Parathyroid adenoma (tissue), 2 donors: ENCODE measurements around the gene ABTB2.

Experiments
- H2AFZ ChIP-seq: fragments of 300-600 bp; sonication (generic); one replicate; pipeline ENCODE4 v1.7.0; 2017; ENCODE audit warnings: antibody characterized with exemption, mild to moderate bottlenecking
- H3K27ac ChIP-seq: fragments of 300-600 bp; sonication (generic); one replicate; pipeline ENCODE4 v1.7.0; 2017
- H3K27me3 ChIP-seq: fragments of 300-600 bp; sonication (generic); one replicate; pipeline ENCODE4 v1.7.0; 2017; ENCODE audit warnings: low read length; ENCODE audit not compliant: control insufficient read depth, insufficient read depth
- H3K36me3 ChIP-seq: fragments of 300-600 bp; sonication (generic); one replicate; pipeline ENCODE4 v1.7.0; 2017; ENCODE audit warnings: low read length; ENCODE audit not compliant: control insufficient read depth, insufficient read depth
- H3K4me1 ChIP-seq: fragments of 300-600 bp; sonication (generic); one replicate; pipeline ENCODE4 v1.7.0; 2017; ENCODE audit warnings: control low read depth
- H3K4me2 ChIP-seq: fragments of 300-600 bp; sonication (generic); one replicate; pipeline ENCODE4 v1.7.0; 2017; ENCODE audit warnings: low read length
- H3K4me3 ChIP-seq: fragments of 300-600 bp; sonication (generic); one replicate; pipeline ENCODE4 v1.7.0; 2017; ENCODE audit warnings: low read depth, low read length
- H3K79me2 ChIP-seq: fragments of 300-600 bp; sonication (generic); one replicate; pipeline ENCODE4 v1.7.0; 2017; ENCODE audit warnings: control low read depth
- H3K9ac ChIP-seq: fragments of 300-600 bp; sonication (generic); one replicate; pipeline ENCODE4 v1.7.0; 2017; ENCODE audit warnings: mild to moderate bottlenecking
- H3K9me3 ChIP-seq: fragments of 300-600 bp; sonication (generic); one replicate; pipeline ENCODE4 v1.7.0; 2017; ENCODE audit warnings: low read length; ENCODE audit not compliant: control insufficient read depth
- TF ChIP-seq, protein P1 (sequence below): fragments of 300-600 bp; sonication (generic); IDR thresholded peaks from one replicate; pipeline ENCODE4 v1.7.0; 2017; ENCODE audit warnings: antibody characterized with exemption, mild to moderate bottlenecking
- donor health status: primary hyperparathyroidism.

ABTB2 gene

DNA sequence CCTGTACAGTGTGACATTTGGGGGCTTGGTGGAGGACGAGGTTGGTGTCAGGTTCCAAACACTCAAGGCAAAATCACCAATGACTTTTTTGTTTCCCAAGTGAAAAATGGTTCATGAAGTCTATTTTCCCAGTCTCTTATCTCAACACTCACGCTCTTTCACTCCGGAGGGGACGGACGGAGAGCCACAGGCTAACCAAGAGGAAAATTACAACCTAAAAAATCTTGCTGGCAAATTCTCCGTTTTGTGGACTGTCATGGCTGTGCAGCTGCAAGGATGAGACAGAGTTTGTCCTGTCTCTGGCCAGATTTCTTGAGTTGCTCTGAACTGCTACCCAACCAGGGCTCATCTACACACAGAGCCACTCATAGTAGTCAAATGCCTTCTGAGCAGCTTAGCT lies 101.2 kb downstream of the ABTB2 start:
- Histone ChIP-seq H2AFZ (no peak overlapping the region), H3K36me3 (no peaks in the 10 kb centered on the region), H3K9ac (no peak overlapping the region), H3K4me1 (no peaks in the 10 kb centered on the region), H3K4me2 (no peak overlapping the region), H3K27me3 (no peaks in the 10 kb centered on the region), H3K27ac (no peak overlapping the region), H3K9me3 (no peaks in the 10 kb centered on the region), H3K4me3 (no peak overlapping the region), H3K79me2 (no peaks in the 10 kb centered on the region)
- TF ChIP-seq, protein P1, sequence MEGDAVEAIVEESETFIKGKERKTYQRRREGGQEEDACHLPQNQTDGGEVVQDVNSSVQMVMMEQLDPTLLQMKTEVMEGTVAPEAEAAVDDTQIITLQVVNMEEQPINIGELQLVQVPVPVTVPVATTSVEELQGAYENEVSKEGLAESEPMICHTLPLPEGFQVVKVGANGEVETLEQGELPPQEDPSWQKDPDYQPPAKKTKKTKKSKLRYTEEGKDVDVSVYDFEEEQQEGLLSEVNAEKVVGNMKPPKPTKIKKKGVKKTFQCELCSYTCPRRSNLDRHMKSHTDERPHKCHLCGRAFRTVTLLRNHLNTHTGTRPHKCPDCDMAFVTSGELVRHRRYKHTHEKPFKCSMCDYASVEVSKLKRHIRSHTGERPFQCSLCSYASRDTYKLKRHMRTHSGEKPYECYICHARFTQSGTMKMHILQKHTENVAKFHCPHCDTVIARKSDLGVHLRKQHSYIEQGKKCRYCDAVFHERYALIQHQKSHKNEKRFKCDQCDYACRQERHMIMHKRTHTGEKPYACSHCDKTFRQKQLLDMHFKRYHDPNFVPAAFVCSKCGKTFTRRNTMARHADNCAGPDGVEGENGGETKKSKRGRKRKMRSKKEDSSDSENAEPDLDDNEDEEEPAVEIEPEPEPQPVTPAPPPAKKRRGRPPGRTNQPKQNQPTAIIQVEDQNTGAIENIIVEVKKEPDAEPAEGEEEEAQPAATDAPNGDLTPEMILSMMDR, result no peak

DNA sequence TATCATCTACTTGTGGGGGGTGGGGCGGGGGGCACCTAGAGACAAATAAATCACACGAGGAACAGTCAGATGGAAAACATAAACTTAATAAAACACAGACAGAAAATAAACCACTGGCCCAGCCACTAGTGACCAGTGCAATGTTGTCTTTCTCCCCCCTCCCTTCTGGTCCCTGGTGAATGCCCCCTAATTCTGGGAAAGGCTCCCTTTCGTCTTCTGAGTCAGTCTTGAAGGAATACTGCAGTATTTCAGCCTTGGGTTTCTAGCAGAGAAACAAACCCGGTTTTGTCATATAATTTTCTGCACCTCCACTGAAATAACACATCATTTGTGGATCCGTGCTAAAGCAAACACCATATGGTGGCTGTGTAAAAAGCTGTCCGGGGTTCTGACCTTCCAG lies 101.7 kb downstream of the ABTB2 start:
- Histone ChIP-seq H3K9me3 (no peaks in the 10 kb centered on the region), H3K4me1 (no peaks in the 10 kb centered on the region), H3K4me3 (no peak overlapping the region), H3K27ac (no peak overlapping the region), H3K9ac (no peak overlapping the region), H3K36me3 (no peaks in the 10 kb centered on the region), H3K79me2 (no peaks in the 10 kb centered on the region), H3K4me2 (no peak overlapping the region), H2AFZ (no peak overlapping the region), H3K27me3 (no peaks in the 10 kb centered on the region)
- TF ChIP-seq, protein P1, result no peak

DNA sequence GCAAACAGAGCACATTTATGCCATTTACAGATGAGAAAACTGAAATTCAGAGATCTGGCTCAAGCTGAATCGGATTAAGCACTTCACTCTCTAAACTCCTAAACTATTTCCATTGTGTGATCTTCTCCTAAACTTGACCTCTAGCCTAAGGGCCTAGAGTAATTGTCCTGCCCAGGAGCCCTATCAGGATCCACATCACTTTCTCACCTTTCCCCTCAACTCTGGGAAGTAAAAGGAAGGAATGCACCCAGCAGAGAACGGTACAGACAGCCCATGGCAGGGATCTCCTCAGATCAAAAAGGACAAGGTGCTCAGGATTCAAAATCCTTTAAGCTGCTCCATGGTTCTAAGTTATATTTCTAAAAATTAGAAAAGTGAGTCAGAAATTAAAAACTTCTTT lies 102.7 kb downstream of the ABTB2 start:
- no peak overlapping the region for H3K4me3 ChIP-seq
- H3K4me2 ChIP-seq, result no peak overlapping the region
- no peaks in the 10 kb centered on the region for H3K79me2 ChIP-seq
- no peak overlapping the region for H3K9ac ChIP-seq
- no peaks in the 10 kb centered on the region for H3K9me3 ChIP-seq
- no peaks in the 10 kb centered on the region for H3K4me1 ChIP-seq
- H3K27ac ChIP-seq, result no peak overlapping the region
- H3K36me3 ChIP-seq, result no peaks in the 10 kb centered on the region
- no peak overlapping the region for H2AFZ ChIP-seq
- H3K27me3 ChIP-seq, result no peaks in the 10 kb centered on the region
- TF ChIP-seq, protein P1, result no peak

DNA sequence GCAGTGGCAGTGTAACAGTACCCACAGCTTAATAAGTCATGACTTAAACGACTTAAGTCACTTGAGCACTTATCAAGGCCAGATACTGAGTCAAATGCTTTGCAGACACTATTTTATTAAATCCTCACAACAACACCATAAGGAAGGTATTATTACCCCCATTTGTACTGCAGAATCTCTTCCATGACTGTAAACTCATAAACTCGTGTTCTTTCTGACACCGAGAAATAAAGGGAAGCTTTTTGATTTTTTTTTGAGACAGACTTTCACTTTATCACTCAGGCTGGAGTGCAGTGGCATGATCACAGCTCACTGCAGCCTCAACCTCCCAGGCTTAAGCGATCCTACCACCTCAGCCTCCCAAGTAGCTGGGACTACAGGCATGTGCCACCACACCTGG lies 103.8 kb downstream of the ABTB2 start:
- Histone ChIP-seq H3K4me3 (no peak overlapping the region), H3K79me2 (no peaks in the 10 kb centered on the region), H3K36me3 (no peaks in the 10 kb centered on the region)

DNA sequence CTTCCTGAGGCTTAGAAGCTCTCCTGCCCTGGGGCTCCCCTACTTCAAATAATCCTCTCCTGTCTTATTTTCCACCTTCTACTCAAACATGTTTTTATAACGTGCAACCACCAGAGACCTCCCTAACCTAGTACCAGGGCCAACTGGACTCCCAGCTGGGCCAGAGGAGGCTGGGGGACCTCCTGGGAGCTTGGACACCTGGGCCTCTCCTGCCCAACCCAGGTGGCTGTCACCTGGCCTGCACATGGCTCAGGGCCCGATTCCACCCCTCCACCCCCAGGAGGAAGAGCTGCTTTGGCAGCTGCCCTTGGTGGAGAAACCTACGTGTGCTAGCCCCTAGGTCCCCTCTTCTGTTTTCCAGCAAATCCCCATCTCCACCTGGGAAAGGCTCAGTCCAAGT lies 105.2 kb downstream of the ABTB2 start:
- H3K9ac ChIP-seq, result no peak overlapping the region
- H3K4me1 ChIP-seq, result no peaks in the 10 kb centered on the region
- H3K9me3 ChIP-seq, result no peaks in the 10 kb centered on the region
- no peak overlapping the region for H3K4me2 ChIP-seq
- H3K27me3 ChIP-seq, result no peaks in the 10 kb centered on the region
- no peaks in the 10 kb centered on the region for H3K36me3 ChIP-seq
- H2AFZ ChIP-seq, result no peak overlapping the region
- no peak overlapping the region for H3K4me3 ChIP-seq
- TF ChIP-seq, protein P1, result no peak
- no peak overlapping the region for H3K27ac ChIP-seq
- no peaks in the 10 kb centered on the region for H3K79me2 ChIP-seq

More for the DNA sequence above, 103.8 kb downstream of the ABTB2 start:
- Histone ChIP-seq H3K4me1 (no peaks in the 10 kb centered on the region), H3K9ac (no peak overlapping the region), H3K9me3 (no peaks in the 10 kb centered on the region), H3K4me2 (no peak overlapping the region), H3K27ac (no peak overlapping the region), H3K27me3 (no peaks in the 10 kb centered on the region), H2AFZ (no peak overlapping the region)
- TF ChIP-seq, protein P1, result no peak
